Heart left ventricle (tissue), 16 donors: ENCODE measurements around the gene PPP2R3A. TPM values are rescaled to one million over a fixed set of nuclear protein-coding genes. Genes with fewer than 3 reads are reported as not detected.

Experiments
- ATAC-seq, 4 donors: fragments of 200-7000 bp; cut with Tn5 transposase; one replicate each; pipeline ENCODE4 v1.9.1; 2020 to 2022; ENCODE audit warnings: moderate library complexity in 4 of 4, mild to moderate bottlenecking in 3 of 4, moderate number of reproducible peaks in 1 of 4
- DNase-seq, 5 donors: peaks; one replicate each; pipeline ENCODE4 v3.0.0-alpha.2; 2020
- H3K27ac ChIP-seq, 12 donors: fragments of 200-600 bp; sonication (generic) in 4 of 12; one replicate each; pipeline versions ENCODE4 v1.5.0 to v1.8.0; 2016 to 2022; ENCODE audit warnings: mild to moderate bottlenecking in 2 of 12
- H3K27me3 ChIP-seq, 9 donors: fragments of 200-600 bp; sonication (generic) in 2 of 9; one replicate each; pipeline versions ENCODE4 v1.5.1 to v1.8.0; 2016 to 2022; ENCODE audit warnings: mild to moderate bottlenecking in 3 of 9
- H3K36me3 ChIP-seq, 9 donors: fragments of 200-600 bp; sonication (generic) in 2 of 9; one replicate each; pipeline versions ENCODE4 v1.5.0 to v1.8.0; 2018 to 2022; ENCODE audit warnings: mild to moderate bottlenecking in 2 of 9
- H3K4me1 ChIP-seq, 12 donors: fragments of 200-600 bp; sonication (generic) in 4 of 12; one replicate each; pipeline versions ENCODE4 v1.5.0 to v1.8.0; 2016 to 2022; ENCODE audit warnings: mild to moderate bottlenecking in 3 of 12
- H3K4me3 ChIP-seq, 12 donors: fragments of 200-600 bp; sonication (generic) in 4 of 12; one replicate each; pipeline versions ENCODE4 v1.5.0 to v1.8.0; 2017 to 2022; ENCODE audit warnings: mild to moderate bottlenecking in 9 of 12, moderate library complexity in 4 of 12
- H3K9me3 ChIP-seq, 12 donors: fragments of 200-600 bp; sonication (generic) in 4 of 12; one replicate each; pipeline versions ENCODE4 v1.5.0 to v1.8.0; 2016 to 2022; ENCODE audit warnings: mild to moderate bottlenecking in 1 of 12
- CTCF ChIP-seq, 12 donors: fragments of 200-600 bp; sonication (generic) in 4 of 12; IDR thresholded peaks; one replicate each; pipeline versions ENCODE4 v1.5.0 to v1.8.0; 2018 to 2022; ENCODE audit warnings: antibody characterized with exemption in 12 of 12, mild to moderate bottlenecking in 5 of 12
- POLR2A ChIP-seq, 2 donors: fragments of 450-650 bp; IDR thresholded peaks; one replicate each; pipeline ENCODE4 v1.6.1; 2017; ENCODE audit warnings: antibody characterized with exemption in 2 of 2, mild to moderate bottlenecking in 2 of 2, moderate library complexity in 2 of 2
- WGBS, 4 donors: extraction: QIAGEN DNeasy Blood & Tissue Kit in 2 of 4; methylation state at CpG; one replicate each; pipeline versions ENCODE4 v1.1.5 to v1.1.7; 2013 to 2018; 5-methylcytosine and 5-hydroxymethylcytosine counted together
- intact Hi-C, 10 donors: fragments of 100-400 bp; cut with DNase I; formaldehyde crosslinking; loops; one replicate each; pipeline versions ENCODE4 v1.11.1 to v1.14.2; 2022
- polyA plus RNA-seq, 2 donors: library from polyadenylated mRNA; stranded (reverse); fragments of 200-250 nt; gene quantifications; one replicate each; pipeline ENCODE4 v1.2.3, GENCODE V29; 2013
- total RNA-seq, 9 donors: library from RNA; depleted of rRNA in 2 of 9; stranded (reverse); fragments of >200 nt in 2 of 9; fragmentation: NEBNext Ultra II Directional in 3 of 9; extraction: Animal tissue kit (Norgen Biotek cat#: 25700) in 3 of 9; gene quantifications; one replicate each; pipeline versions ENCODE4 v1.1.0 to v1.2.4, GENCODE V29; 2016 to 2023
- donor health status: ischemic (EF 13 %, LVEDD 7.1; RV severe dilation, severe dysfunction).
- donor health status: healthy with polysubstance abuse.
- donor health status: DM: no; HTN: yes; CAD: no.
- donor health status: DM: no; HTN: no; CAD: no.
- donor health status: ischemic (EF 25% LVEDD 6.9; RV normal size, moderate dysfunction).
- donor health status: ischemic (EF 25% LVEDD 5.7; RV mildly dilated, moderate dysfunction).
- donor health status: healthy.
- donor health status: DM: yes; HTN: yes; CAD: no.
- donor health status: ischemic (EF 35%, LVEDD 5.7; RV mildly dilated, moderate dysfunction).
- donor health status: nonischemic (EF 11% LVEDD 7.7; RV severe dilation, severe dysfunction).
- donor health status: DM: yes; HTN: yes; CAD: no.
- donor health status: PGD.
- donor health status: ischemic (EF 29% LVEDD 5.4; RV normal size, mild dysfunction).
- donor health status: nonischemic (EF 23%, LVEDD 6.1; RV moderate dilation, normal function).

Gene PPP2R3A
- total and polyA plus RNA-seq, 11 donors, result 10.4 to 136 (median 92.4) TPM

GRCh38 chr3:136038668-136039067 is 73.1 kb downstream of the PPP2R3A start:
- no peak overlapping the region for H3K4me3 ChIP-seq
- no peak for TF ChIP-seq CTCF (IDR thresholded peaks at IDR 0.05)
- no peak for TF ChIP-seq POLR2A (IDR thresholded peaks at IDR 0.05)
- no peaks in the 10 kb centered on the region for H3K27me3 ChIP-seq
- H3K27ac ChIP-seq, result no peak overlapping the region
- WGBS, 4 donors, result 59 to 73% (median 64%) methylated on average over 2 of the region's 2 CpGs
- H3K4me1 ChIP-seq, result peaks cover 0 to 44% (median 0%) of the 10 kb centered on the region in 12 donors
- peaks cover 0 to 50% (median 11%) of the 10 kb centered on the region in 9 donors for H3K36me3 ChIP-seq
- no peak for ATAC-seq
- no peak for DNase-seq
- intact Hi-C loops, result no loop called here
- H3K9me3 ChIP-seq, result no peaks in the 10 kb centered on the region

GRCh38 chr3:136042608-136043221 is 77.2 kb downstream of the PPP2R3A start:
- TF ChIP-seq CTCF (IDR thresholded peaks at IDR 0.05) (peak; percentile 36 to 72 (median 66)), POLR2A (IDR thresholded peaks at IDR 0.05) (no peak)
- Histone ChIP-seq H3K4me1 (peaks cover 0 to 28% (median 0%) of the 10 kb centered on the region in 12 donors), H3K27me3 (no peaks in the 10 kb centered on the region), H3K27ac (peak overlapping the region in 1 of 12 donors; percentile 19), H3K36me3 (peaks cover 0 to 80% (median 22%) of the 10 kb centered on the region in 9 donors), H3K9me3 (no peaks in the 10 kb centered on the region), H3K4me3 (no peak overlapping the region)
- ATAC-seq (peak in 2 of 4 donors; percentile 47), DNase-seq (no peak)
- WGBS, 4 donors, result 70 to 72% (median 71%) methylated on average over 7 of the region's 7 CpGs
- intact Hi-C loops, result loop anchor here in 9 of 10 donors (1.0 to 10.0 kb wide), 5 partner anchors 75 to 1248 kb away; partner anchors contain the start of genes EPHB1 (in 1 of the 9) and PPP2R3A (in 1 of the 9)

GRCh38 chr3:136044980-136045745 is 79.6 kb downstream of the PPP2R3A start:
- intact Hi-C loops, result loop anchor here in 3 of 10 donors (2.0 to 10.0 kb wide), 3 partner anchors 78 to 1250 kb away; partner anchors contain the start of genes EPHB1 (in 1 of the 3) and PPP2R3A (in 1 of the 3)
- ATAC-seq, result peak; percentile 23 to 54 (median 37)
- WGBS, 4 donors, result 85 to 90% (median 88%) methylated on average over 7 of the region's 7 CpGs

More at GRCh38 chr3:136044980-136045745, 79.6 kb downstream of the PPP2R3A start:
- H3K27me3 ChIP-seq, result no peaks in the 10 kb centered on the region
- no peak overlapping the region for H3K4me3 ChIP-seq
- no peaks in the 10 kb centered on the region for H3K9me3 ChIP-seq
- no peak for DNase-seq
- TF ChIP-seq POLR2A (IDR thresholded peaks at IDR 0.05), result no peak
- no peak for TF ChIP-seq CTCF (IDR thresholded peaks at IDR 0.05)
- H3K27ac ChIP-seq, result no peak overlapping the region
- peaks cover 0 to 87% (median 18%) of the 10 kb centered on the region in 9 donors for H3K36me3 ChIP-seq
- peaks cover 0 to 35% (median 0%) of the 10 kb centered on the region in 12 donors for H3K4me1 ChIP-seq
